ENCODE data around the gene MT1H.
A peak's percentile ranks its signal among the peaks of the same experiment; 100 is the strongest.
"Not testable (repeated sequence)": the region's sequence is repeated elsewhere in the genome, so short reads cannot be mapped to it uniquely, and the experiment has no call there.

MT1H gene

GRCh38 chr16:56684926-56685590, 15.4 kb downstream of the MT1H start:
- DNase-seq, result no peak

- DNase-seq, result no peak
Measured at GRCh38 chr16:56686758-56687157, 17.1 kb downstream of the MT1H start.

DNA sequence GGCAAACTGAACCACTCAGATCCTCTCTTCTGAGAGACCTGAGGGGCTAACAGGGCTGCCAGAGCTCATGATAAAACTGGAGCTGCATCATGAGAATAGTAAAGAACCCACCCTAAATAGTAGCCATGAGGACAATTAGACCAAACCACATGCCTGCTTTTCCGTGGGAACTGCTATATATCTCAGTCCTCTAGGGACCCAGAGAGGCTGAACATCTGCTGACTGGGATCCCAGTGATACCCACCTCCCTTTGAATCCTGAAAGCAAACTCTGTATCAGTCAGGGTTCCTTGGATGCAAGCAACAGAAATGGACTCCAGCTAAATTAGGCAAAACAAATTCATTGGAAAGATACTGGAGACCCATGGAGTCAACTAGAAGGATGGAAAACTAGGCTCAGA, 19.1 kb downstream of the MT1H start:
- DNase-seq, result no peak

DNA sequence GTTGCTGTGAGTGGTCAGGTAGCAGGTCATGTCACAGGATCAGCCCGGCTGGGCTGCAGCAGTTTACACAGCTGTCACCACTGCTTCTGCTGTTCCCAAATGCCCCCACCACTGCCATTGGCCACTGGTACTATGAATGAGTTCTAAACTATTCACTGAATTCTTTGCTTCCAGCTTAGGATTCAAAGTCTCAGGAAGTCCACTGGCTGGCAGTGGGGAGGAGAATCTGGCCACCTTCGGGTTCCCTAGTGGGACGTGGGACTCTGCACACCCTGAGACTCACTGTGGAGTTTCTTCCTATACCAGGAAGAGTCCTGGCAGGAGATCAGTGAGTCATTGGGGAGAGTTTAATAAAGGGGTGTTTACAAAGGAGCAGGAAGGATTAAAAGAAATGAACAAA, 19.6 kb downstream of the MT1H start:
- no peak for DNase-seq

DNA sequence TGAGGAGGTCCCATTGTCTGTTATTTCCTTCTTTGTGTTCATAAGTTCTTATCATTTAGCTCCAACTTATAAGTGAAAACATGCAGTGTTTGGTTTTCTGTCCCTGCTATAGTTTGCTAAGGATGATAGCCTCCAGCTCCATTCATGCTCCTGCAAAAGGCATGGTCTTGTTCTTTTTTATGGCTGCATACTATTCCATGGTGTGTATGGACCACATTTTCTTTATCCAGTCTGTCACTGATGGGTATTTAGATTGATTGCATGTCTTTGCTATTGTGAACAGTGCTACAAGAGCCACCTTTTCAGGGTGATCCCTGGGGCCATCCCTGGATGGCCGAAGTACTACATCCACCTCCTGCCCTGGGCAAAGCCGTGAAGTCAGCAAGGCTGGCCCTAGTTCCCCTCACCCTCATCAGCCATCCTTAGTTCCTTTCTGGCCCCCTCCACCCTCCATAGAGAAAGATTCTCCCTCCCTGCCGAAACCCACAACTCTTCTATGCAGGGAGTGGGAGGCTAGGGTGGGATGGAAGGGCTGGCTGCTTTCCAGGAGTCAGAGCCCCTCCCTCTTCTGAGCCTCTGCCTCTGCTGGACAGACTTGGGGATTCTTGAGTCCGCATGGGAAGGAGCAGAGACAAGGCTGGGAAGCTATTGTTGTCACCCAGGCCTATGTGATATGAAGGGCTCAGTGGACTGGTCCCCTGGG, 21.0 kb downstream of the MT1H start:
- DNase-seq, result no peak

GRCh38 chr16:56691885-56692284, 22.3 kb downstream of the MT1H start:
- DNase-seq, result no peak

- DNase-seq, result no peak
Measured at GRCh38 chr16:56695246-56695645, 25.6 kb downstream of the MT1H start.

GRCh38 chr16:56697456-56698155, 28.0 kb downstream of the MT1H start:
- DNase-seq, result no peak

- DNase-seq, result no peak
Measured at GRCh38 chr16:56700195-56700594, 30.6 kb downstream of the MT1H start.

GRCh38 chr16:56700631-56701030, 31.0 kb downstream of the MT1H start:
- no peak for DNase-seq

- DNase-seq, result no peak
Measured at GRCh38 chr16:56701534-56701933, 31.9 kb downstream of the MT1H start.

GRCh38 chr16:56702836-56703235, 33.2 kb downstream of the MT1H start:
- no peak for DNase-seq

- DNase-seq, result peak in 1 of 2 donors; percentile 4
Measured at GRCh38 chr16:56708525-56709442, 39.2 kb downstream of the MT1H start.

- DNase-seq, result no peak
Measured at GRCh38 chr16:56709443-56710040, 39.9 kb downstream of the MT1H start.

- DNase-seq, result no peak
Measured at GRCh38 chr16:56710181-56710737, 40.6 kb downstream of the MT1H start.

DNA sequence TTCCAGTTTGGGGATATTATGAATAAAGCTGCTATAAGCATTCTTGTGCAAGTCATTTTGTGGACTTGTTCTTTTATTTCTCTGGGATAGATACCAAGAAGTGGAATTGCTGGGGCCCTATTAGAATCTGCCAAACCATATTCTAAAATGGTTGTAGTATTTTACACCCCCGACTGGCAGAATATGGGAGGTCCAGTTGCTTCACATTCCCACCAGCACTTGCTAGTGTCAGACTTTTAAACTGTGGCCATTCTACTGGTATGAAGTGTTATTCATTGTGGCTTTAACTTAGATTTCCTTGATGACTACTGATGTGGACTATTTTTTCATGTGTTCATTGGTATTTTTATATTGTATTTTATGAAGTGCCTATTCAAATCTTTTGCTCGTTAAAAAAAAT, 42.2 kb downstream of the MT1H start:
- DNase-seq, result no peak

DNA sequence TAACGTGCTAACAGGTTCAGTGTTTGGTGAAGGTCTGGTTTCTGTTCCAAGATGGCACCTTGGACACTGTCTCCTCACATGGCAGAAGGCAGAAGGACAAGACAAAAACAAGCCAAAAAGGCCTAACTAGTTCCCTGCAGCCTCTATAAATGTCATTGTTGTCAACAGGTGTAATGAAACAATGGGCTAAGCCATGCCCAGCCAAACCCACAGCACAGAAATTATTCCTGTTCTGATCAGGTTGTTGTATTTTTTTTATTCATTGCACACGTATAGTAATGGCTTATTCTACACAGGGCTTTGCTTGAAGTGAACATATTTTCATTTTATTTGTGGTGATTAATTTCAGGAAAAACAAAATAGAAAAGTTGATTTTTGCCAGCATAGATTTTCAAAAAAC, 44.2 kb downstream of the MT1H start:
- DNase-seq, result no peak

DNA sequence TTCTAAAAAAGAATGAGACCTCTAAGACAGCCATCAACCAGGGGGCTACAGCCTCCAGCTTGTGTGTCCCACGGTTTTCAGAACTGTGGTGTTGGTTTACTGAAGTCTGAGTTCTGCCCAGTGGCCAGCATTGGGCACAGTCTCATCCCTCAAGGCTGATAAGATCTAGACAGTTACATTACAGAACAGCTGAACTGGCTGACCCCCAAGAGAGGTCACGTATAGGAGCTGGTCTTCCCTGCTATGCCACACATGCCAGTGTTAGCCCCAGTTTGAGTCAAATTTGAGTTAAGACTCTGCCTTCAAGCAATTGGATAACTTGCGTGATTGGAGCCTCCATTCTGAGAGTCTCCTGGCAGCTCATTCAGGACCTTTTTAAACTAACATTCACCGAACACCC, 45.5 kb downstream of the MT1H start:
- DNase-seq, result no peak

DNA sequence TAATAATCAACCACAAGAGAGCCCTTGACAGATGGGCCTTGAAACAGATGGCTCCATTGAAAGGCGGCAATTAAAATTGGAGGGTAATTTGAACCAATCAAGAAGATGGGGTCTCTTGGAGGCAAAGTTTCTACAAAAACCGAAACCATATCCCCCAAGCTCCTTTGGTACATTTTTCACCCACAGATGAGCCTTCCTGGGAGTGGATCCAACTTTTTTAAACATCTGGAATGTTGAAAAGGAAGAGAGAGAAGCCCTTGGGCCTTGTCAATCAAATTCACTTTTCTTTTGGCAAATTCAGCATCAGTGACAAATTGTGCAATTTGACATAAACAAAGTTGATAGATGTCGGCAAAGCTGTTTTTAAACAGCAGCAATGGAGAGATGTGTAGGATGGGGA, 47.1 kb downstream of the MT1H start:
- DNase-seq, result no peak

- DNase-seq, result not testable (repeated sequence)
Measured at GRCh38 chr16:56717532-56717931, 47.9 kb downstream of the MT1H start.

Data from stimulated activated CD4-positive, alpha-beta T cell treated with anti-CD3 and anti-CD28 coated beads, Interleukin-2, amount 100 ng/mL, for 24 hours (primary cell).